ENCODE data around the gene HOXA3. TPM values are rescaled to one million over a fixed set of nuclear protein-coding genes. Genes with fewer than 3 reads are reported as not detected.
A peak's percentile ranks its signal among the peaks of the same experiment; 100 is the strongest.

HOXA3 gene
- total RNA-seq, 2 experiments from 2014 or later: not detected

- Mint-ChIP-seq H3K4me1 (peaks cover 16% of the 10 kb centered on the region), H3K27me3 (peaks cover 87% of the 10 kb centered on the region), H3K36me3 (peaks cover 6% of the 10 kb centered on the region), H3K4me3 (peak overlapping the region; percentile 78), H3K27ac (no peak overlapping the region), H3K9me3 (ENCODE audit: low read depth) (no peaks in the 10 kb centered on the region)
- DNase-seq: no peak
- CTCF ChIA-PET: interaction anchor here (0.7 to 1.7 kb wide), 6 partner anchors 9 to 415 kb away, joined by 3 to 5 read pairs (median 3); partner anchors contain the start of genes HOXA4 and HOXA5
- no peak for ATAC-seq
Measured at GRCh38 chr7:27096768-27097514, 55.4 kb downstream of the HOXA3 start.

DNA sequence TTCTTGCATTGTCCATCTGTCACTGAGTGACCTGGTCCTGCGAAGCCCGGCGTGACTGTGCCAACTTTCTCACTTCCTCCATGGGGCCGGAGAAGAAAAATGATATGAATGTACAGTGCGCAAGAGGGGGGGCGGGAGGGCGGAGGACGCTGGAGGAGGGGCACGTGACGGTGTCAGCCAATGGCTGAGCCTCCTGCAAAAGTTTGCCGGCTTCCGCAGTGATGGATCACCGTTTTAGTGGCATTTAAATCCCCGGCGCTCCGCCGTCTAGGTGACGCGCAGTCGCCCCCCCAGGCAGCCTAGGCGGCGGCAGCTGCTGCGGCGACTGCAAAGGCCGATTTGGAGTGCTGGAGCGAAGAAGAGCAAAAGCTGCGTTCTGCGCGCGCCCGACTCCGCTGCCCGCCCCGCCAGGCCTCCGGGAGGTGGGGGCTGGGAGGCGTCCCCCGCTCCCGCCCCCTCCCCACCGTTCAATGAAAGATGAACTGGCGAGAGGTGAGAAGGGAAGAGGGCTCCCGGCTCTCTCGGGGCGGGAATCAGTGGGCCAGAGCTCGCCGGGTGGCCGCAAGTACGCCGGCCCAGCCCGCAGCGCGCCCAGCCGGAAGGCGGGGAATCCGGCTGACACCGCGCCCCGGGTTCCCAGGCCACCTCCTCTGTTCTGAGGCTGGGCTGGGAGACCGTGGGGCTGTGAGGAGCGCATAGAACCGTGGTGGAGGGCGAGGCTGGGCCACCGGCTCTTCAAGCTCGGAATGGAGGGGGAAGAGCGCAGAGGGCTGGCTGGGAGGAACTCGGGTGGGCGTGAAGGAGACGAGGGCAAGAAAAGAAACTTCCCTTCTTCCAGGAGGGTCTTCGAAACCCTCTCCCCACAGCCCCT is 56.3 kb downstream of the HOXA3 start, which contains the start of gene HOXA1:
Gene HOXA1 (minus strand): TSS at position 104 of the 871 bp plus-strand sequence. CDS start 88 bp downstream, at position 16.
- Mint-ChIP-seq H3K27me3 (peaks cover 87% of the 10 kb centered on the region), H3K9me3 (ENCODE audit: low read depth) (no peaks in the 10 kb centered on the region), H3K4me3 (peak within 1 kb of the TSS; percentile 78), H3K27ac (peak within 1 kb of the TSS; percentile 72), H3K36me3 (peaks cover 6% of the 10 kb centered on the region), H3K4me1 (peaks cover 12% of the 10 kb centered on the region)
- peak; percentile 87 for DNase-seq
- ATAC-seq: peak; percentile 93
- CTCF ChIA-PET: interaction anchor here (0.7 to 1.7 kb wide), 6 partner anchors 9 to 415 kb away, joined by 3 to 5 read pairs (median 3); partner anchors contain the start of genes HOXA4 and HOXA5

DNA sequence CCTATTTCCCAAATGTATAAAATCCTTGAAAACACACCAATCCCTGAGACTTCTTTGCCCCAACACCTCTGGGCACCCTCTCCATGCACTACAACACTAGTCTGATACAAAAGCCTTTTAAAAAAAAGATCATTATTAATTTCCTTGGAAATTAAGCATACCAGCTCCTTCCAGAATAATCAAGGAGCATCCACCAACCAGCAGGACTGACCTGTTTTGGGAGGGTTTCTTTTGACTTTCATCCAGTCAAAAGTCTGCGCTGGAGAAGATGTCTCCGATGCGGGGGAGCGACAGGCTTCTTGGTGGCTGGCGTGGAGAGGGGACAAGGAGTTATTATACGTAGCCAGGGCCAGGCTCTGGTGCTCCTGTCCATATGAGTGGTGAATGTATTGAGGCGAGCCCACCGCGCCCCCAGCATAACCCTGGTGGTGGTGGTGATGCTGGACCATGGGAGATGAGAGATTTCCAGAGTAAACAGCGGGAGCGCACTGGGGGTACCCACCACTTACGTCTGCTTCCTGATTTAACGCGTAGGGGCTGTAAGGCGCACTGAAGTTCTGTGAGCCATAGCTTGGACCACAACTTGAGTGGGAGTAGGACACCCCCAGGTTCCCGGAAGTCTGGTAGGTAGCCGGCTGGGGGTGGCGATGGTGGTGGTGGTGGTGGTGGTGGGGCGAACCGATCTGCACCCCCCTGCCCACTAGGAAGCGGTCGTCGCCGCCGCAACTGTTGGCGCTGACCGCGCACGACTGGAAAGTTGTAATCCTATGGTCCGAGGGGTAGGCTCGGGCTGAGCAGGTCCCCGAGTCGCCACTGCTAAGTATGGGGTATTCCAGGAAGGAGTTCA is 57.1 kb downstream of the HOXA3 start:
- H3K4me1 Mint-ChIP-seq: peaks cover 12% of the 10 kb centered on the region
- H3K4me3 Mint-ChIP-seq: peak overlapping the region; percentile 78
- no peaks in the 10 kb centered on the region for H3K9me3 Mint-ChIP-seq (ENCODE audit: low read depth)
- H3K27ac Mint-ChIP-seq: peak overlapping the region; percentile 65
- peak; percentile 17 for ATAC-seq
- peaks cover 87% of the 10 kb centered on the region for H3K27me3 Mint-ChIP-seq
- DNase-seq: peak; percentile 43
- H3K36me3 Mint-ChIP-seq: peaks cover 6% of the 10 kb centered on the region
- CTCF ChIA-PET: interaction anchor here (1.2 to 1.4 kb wide), 2 partner anchors 66 to 414 kb away, joined by 3 to 4 read pairs; no protein-coding TSS in a partner anchor

GRCh38 chr7:27094304-27095049 is 57.9 kb downstream of the HOXA3 start:
- no peak overlapping the region for H3K27ac Mint-ChIP-seq
- peaks cover 87% of the 10 kb centered on the region for H3K27me3 Mint-ChIP-seq
- ATAC-seq (no peak), DNase-seq (no peak)
- CTCF ChIA-PET: interaction anchor here (1.4 kb wide), 1 partner anchor 67 kb away, joined by 4 read pairs; no protein-coding TSS in a partner anchor
- peak overlapping the region; percentile 78 for H3K4me3 Mint-ChIP-seq
- no peaks in the 10 kb centered on the region for H3K9me3 Mint-ChIP-seq (ENCODE audit: low read depth)
- H3K36me3 Mint-ChIP-seq: peaks cover 6% of the 10 kb centered on the region
- H3K4me1 Mint-ChIP-seq: peaks cover 12% of the 10 kb centered on the region

GRCh38 chr7:27093184-27093895 is 59.0 kb downstream of the HOXA3 start:
- H3K4me1 Mint-ChIP-seq: peaks cover 15% of the 10 kb centered on the region
- CTCF ChIA-PET: no interaction called here
- H3K4me3 Mint-ChIP-seq: no peak overlapping the region
- H3K9me3 Mint-ChIP-seq (ENCODE audit: low read depth): no peaks in the 10 kb centered on the region
- peaks cover 87% of the 10 kb centered on the region for H3K27me3 Mint-ChIP-seq
- ATAC-seq: no peak
- no peak for DNase-seq
- no peak overlapping the region for H3K27ac Mint-ChIP-seq
- peaks cover 8% of the 10 kb centered on the region for H3K36me3 Mint-ChIP-seq

GRCh38 chr7:27092819-27093110 is 59.6 kb downstream of the HOXA3 start:
- peaks cover 8% of the 10 kb centered on the region for H3K36me3 Mint-ChIP-seq
- no peak for DNase-seq
- CTCF ChIA-PET: no interaction called here
- H3K27me3 Mint-ChIP-seq: peaks cover 87% of the 10 kb centered on the region
- no peak overlapping the region for H3K4me3 Mint-ChIP-seq
- H3K9me3 Mint-ChIP-seq (ENCODE audit: low read depth): no peaks in the 10 kb centered on the region
- peaks cover 17% of the 10 kb centered on the region for H3K4me1 Mint-ChIP-seq
- H3K27ac Mint-ChIP-seq: no peak overlapping the region
- no peak for ATAC-seq

GRCh38 chr7:27091941-27092818 is 60.2 kb downstream of the HOXA3 start:
- DNase-seq (no peak), ATAC-seq (no peak)
- H3K4me1 Mint-ChIP-seq: peaks cover 17% of the 10 kb centered on the region
- H3K36me3 Mint-ChIP-seq: peaks cover 9% of the 10 kb centered on the region
- CTCF ChIA-PET: interaction anchor here (0.5 kb wide), 1 partner anchor 145 kb away, joined by 3 read pairs; no protein-coding TSS in a partner anchor
- peaks cover 87% of the 10 kb centered on the region for H3K27me3 Mint-ChIP-seq
- H3K4me3 Mint-ChIP-seq: no peak overlapping the region
- H3K27ac Mint-ChIP-seq: no peak overlapping the region
- H3K9me3 Mint-ChIP-seq (ENCODE audit: low read depth): no peaks in the 10 kb centered on the region

DNA sequence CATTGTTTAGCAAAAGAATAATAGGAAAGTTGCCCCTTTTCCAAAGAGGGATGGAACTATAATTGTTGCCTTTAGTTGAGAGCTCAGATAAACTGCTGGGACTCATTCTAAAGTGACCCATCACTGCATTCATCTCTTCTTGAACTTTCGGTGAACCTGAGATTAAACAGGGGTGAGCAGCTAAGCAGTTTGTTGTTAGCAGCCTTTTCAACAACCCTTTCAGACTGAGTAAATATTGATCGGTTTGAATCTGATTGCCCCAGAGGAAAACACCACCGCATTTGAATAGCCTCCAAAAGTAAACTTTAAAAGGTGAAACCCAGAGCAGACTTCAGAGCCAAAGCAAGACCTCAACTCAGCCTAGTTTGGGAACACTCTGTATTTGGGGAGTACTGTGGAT is 61.3 kb downstream of the HOXA3 start:
- ATAC-seq (no peak), DNase-seq (no peak)
- no peaks in the 10 kb centered on the region for H3K9me3 Mint-ChIP-seq (ENCODE audit: low read depth)
- no peak overlapping the region for H3K27ac Mint-ChIP-seq
- H3K4me3 Mint-ChIP-seq: no peak overlapping the region
- H3K36me3 Mint-ChIP-seq: peaks cover 8% of the 10 kb centered on the region
- H3K27me3 Mint-ChIP-seq: peaks cover 88% of the 10 kb centered on the region
- CTCF ChIA-PET: no interaction called here
- H3K4me1 Mint-ChIP-seq: peaks cover 15% of the 10 kb centered on the region

DNA sequence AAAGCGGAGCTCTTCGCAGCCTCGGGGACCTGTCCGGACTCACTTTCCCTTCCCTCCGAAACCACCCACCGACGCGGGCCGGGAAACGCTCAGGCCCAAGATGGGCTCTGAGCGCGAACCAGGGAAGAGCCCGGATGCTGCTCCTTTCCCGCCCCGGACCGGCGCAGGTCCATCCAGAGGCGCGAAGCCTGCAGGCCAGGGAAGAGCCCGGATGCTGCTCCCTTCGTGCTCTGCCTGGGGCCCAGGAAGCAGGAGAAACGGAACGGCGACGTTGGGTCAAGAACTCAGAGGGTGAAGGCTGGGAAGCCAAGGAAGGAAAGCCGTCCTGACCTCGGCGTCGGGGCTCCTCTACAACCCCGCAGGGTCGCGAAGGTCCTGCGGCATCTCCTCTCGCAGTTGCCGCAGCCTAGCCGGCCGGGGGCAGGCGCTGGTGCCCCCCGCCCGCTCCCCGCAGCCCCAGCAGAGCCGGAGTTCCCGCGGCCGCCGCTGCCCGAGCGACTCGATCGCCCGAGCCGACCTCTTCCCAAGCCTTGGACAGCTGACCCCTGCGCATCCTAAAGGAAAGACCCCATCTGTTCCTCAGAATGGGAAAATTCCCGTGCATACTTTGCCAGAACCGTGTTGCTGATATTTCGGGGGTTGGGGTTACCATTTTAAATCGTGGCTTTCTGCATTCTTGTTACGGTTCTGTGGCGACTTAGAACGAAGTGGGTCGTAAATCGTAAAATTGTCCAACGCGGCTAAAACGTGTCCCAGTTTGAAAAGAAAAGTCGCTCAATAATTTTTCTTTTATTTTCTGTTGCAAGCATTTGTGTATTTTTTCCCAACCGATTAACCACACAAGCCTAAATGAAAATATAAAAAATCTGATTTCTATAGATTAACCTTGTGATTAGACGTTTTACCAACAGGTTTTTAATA is 64.1 kb downstream of the HOXA3 start:
- Mint-ChIP-seq H3K9me3 (ENCODE audit: low read depth) (no peaks in the 10 kb centered on the region), H3K27me3 (peaks cover 73% of the 10 kb centered on the region), H3K4me1 (peaks cover 8% of the 10 kb centered on the region), H3K36me3 (peaks cover 6% of the 10 kb centered on the region), H3K4me3 (no peak overlapping the region), H3K27ac (no peak overlapping the region)
- CTCF ChIA-PET: no interaction called here
- ATAC-seq (no peak), DNase-seq (no peak)

- Mint-ChIP-seq H3K27ac (no peak overlapping the region), H3K36me3 (peaks cover 4% of the 10 kb centered on the region), H3K27me3 (peaks cover 29% of the 10 kb centered on the region), H3K9me3 (ENCODE audit: low read depth) (no peaks in the 10 kb centered on the region), H3K4me3 (no peak overlapping the region), H3K4me1 (peaks cover 11% of the 10 kb centered on the region)
- CTCF ChIA-PET: no interaction called here
- ATAC-seq (no peak), DNase-seq (no peak)
Measured at GRCh38 chr7:27083646-27084045, 68.7 kb downstream of the HOXA3 start.

All from activated CD8-positive, alpha-beta memory T cell treated with anti-CD3 and anti-CD28 coated beads, Interleukin-2, amount 10 ng/mL, durations not matched to agents 7 days and 5 days (primary cell).